H1 (cell line): Measurements from ENCODE around the gene CCNI. TPM values are rescaled to one million over a fixed set of nuclear protein-coding genes. Genes with fewer than 3 reads are reported as not detected.

Source experiments
- CTCF ChIA-PET: fragments of 300-600 bp; sonication (Branson Sonifier 250); formaldehyde crosslinking; loops from one replicate; lab custom pipeline; 2021; ENCODE audit not compliant: partially characterized antibody; lab: Charles Lee
- POLR2A ChIA-PET: fragments of 300-600 bp; sonication (Branson Sonifier 250); formaldehyde crosslinking; loops from one replicate; lab custom pipeline; 2021; ENCODE audit warnings: inconsistent platforms; ENCODE audit not compliant: partially characterized antibody; lab: Charles Lee
- DNase-seq, 2 experiments: peaks; one replicate each; pipeline versions ENCODE4 v3.0.0 to v3.0.0-alpha.2; 2010 to 2022; ENCODE audit warnings: low spot score in 2 of 2, low read depth in 1 of 2, mixed read lengths in 1 of 2
- FAIRE-seq: peaks from 2 replicates; lab custom pipeline; 2011; peaks lifted over from hg19 to GRCh38; lab: Jason Lieb, UNC
- H2AFZ ChIP-seq: 2 replicates; pipeline ENCODE4 v1.8.1; 2012; ENCODE audit warnings: low read length, inconsistent platforms
- H2AK5ac ChIP-seq: 2 replicates; pipeline ENCODE4 v1.6.1; 2013; ENCODE audit warnings: low read depth, low read length
- H2BK120ac ChIP-seq: replicated peaks from 2 replicates; pipeline ENCODE3; 2013; ENCODE audit warnings: low read depth, low read length, inconsistent platforms
- H2BK12ac ChIP-seq: 2 replicates; pipeline ENCODE4 v1.6.1; 2013; ENCODE audit warnings: low read depth, low read length
- H2BK15ac ChIP-seq: 2 replicates; pipeline ENCODE4 v1.6.1; 2013; ENCODE audit warnings: low read length
- H2BK20ac ChIP-seq: 2 replicates; pipeline ENCODE4 v1.6.1; 2013; ENCODE audit warnings: low read length
- H2BK5ac ChIP-seq: 2 replicates; pipeline ENCODE4 v1.6.1; 2013; ENCODE audit warnings: low read depth, low read length
- H3K14ac ChIP-seq: 2 replicates; pipeline ENCODE4 v1.6.1; 2013; ENCODE audit warnings: inconsistent platforms; ENCODE audit not compliant: insufficient read length
- H3K18ac ChIP-seq: 2 replicates; pipeline ENCODE4 v1.6.1; 2013; ENCODE audit warnings: low read length; ENCODE audit errors: extremely low read depth
- H3K23ac ChIP-seq: 2 replicates; pipeline ENCODE4 v1.6.1; 2013; ENCODE audit warnings: inconsistent platforms; ENCODE audit not compliant: insufficient read length
- H3K23me2 ChIP-seq: 2 replicates; pipeline ENCODE4 v1.6.1; 2013; ENCODE audit warnings: low read depth, low read length
- H3K27ac ChIP-seq: 2 replicates; pipeline ENCODE4 v1.6.1; 2011; ENCODE audit warnings: low read depth, low read length, inconsistent platforms
- H3K27me3 ChIP-seq, 4 experiments: replicated peaks in 1 of 4; 1 replicate in 1 of 4; 2 replicates in 3 of 4; pipeline versions ENCODE4 v1.6.1 to v1.8.1; 2011 to 2013; ENCODE audit warnings: low read length in 3 of 4, mild to moderate bottlenecking in 3 of 4, inconsistent platforms in 2 of 4, mixed read lengths in 2 of 4, moderate library complexity in 1 of 4; ENCODE audit not compliant: control insufficient read depth in 3 of 4, insufficient read depth in 3 of 4; ENCODE audit errors: extremely low read depth in 1 of 4
- H3K36me3 ChIP-seq, 4 experiments: 2 replicates each; pipeline versions ENCODE4 v1.6.1 to v1.8.1; 2011 to 2013; ENCODE audit warnings: mild to moderate bottlenecking in 4 of 4, low read length in 3 of 4, moderate library complexity in 2 of 4, control low read depth in 1 of 4, inconsistent platforms in 1 of 4; ENCODE audit not compliant: insufficient read depth in 4 of 4, control insufficient read depth in 2 of 4
- H3K4ac ChIP-seq: replicated peaks from 2 replicates; pipeline ENCODE3; 2013; ENCODE audit warnings: low read length, low read depth, mixed read lengths, inconsistent platforms; ENCODE audit not compliant: insufficient read length
- H3K4me1 ChIP-seq, 4 experiments: replicated peaks in 1 of 4; 1 replicate in 1 of 4; 2 replicates in 3 of 4; pipeline versions ENCODE4 v1.6.1 to v1.8.1; 2011 to 2013; ENCODE audit warnings: low read length in 3 of 4, inconsistent platforms in 2 of 4, mixed read lengths in 1 of 4; ENCODE audit not compliant: insufficient read depth in 4 of 4, control insufficient read depth in 3 of 4
- H3K4me2 ChIP-seq, 2 experiments: 2 replicates each; pipeline versions ENCODE4 v1.6.1 to v1.8.1; 2011 to 2013; ENCODE audit warnings: low read depth in 2 of 2, low read length in 2 of 2, control low read depth in 1 of 2, inconsistent platforms in 1 of 2, mild to moderate bottlenecking in 1 of 2; ENCODE audit not compliant: insufficient read depth in 1 of 2
- H3K4me3 ChIP-seq, 4 experiments: fragments of 200-600, 300-600 bp in 1 of 4; sonication (generic), shearing (Covaris generic), sonication (Bioruptor Twin) in 1 of 4; 2 replicates each; pipeline versions ENCODE4 v1.5.1 to v1.8.1; 2011 to 2016; ENCODE audit warnings: low read length in 4 of 4, low read depth in 3 of 4, control low read depth in 2 of 4, inconsistent platforms in 2 of 4, mild to moderate bottlenecking in 2 of 4, mixed read lengths in 1 of 4, moderate library complexity in 1 of 4; ENCODE audit not compliant: insufficient read depth in 2 of 4; ENCODE audit errors: extremely low read depth in 1 of 4
- H3K56ac ChIP-seq: replicated peaks from 2 replicates; pipeline ENCODE3; 2013; ENCODE audit warnings: low read depth, mild to moderate bottlenecking, mixed read lengths, low read length, inconsistent platforms; ENCODE audit not compliant: insufficient read length
- H3K79me1 ChIP-seq: 2 replicates; pipeline ENCODE4 v1.6.1; 2013; ENCODE audit warnings: low read depth, low read length, control low read depth
- H3K79me2 ChIP-seq, 2 experiments: 2 replicates each; pipeline versions ENCODE4 v1.6.1 to v1.8.1; 2012 to 2013; ENCODE audit warnings: low read length in 2 of 2, mild to moderate bottlenecking in 2 of 2, inconsistent platforms in 1 of 2; ENCODE audit not compliant: insufficient read depth in 2 of 2, control insufficient read depth in 1 of 2
- H3K9ac ChIP-seq, 4 experiments: replicated peaks in 1 of 4; 1 replicate in 1 of 4; 2 replicates in 3 of 4; pipeline versions ENCODE4 v1.6.1 to v1.8.1; 2011 to 2013; ENCODE audit warnings: low read depth in 3 of 4, low read length in 3 of 4, control low read depth in 2 of 4, mild to moderate bottlenecking in 2 of 4, moderate library complexity in 2 of 4, inconsistent platforms in 1 of 4; ENCODE audit errors: extremely low read depth in 1 of 4
- H3K9me3 ChIP-seq, 2 experiments: 2 replicates each; pipeline versions ENCODE4 v1.6.1 to v1.8.1; 2012 to 2013; ENCODE audit warnings: mild to moderate bottlenecking in 2 of 2, moderate library complexity in 2 of 2, control low read depth in 1 of 2, inconsistent platforms in 1 of 2, low read depth in 1 of 2, low read length in 1 of 2, mixed read lengths in 1 of 2; ENCODE audit not compliant: insufficient read depth in 2 of 2
- H4K20me1 ChIP-seq, 2 experiments: replicated peaks in 1 of 2; 2 replicates each; pipeline versions ENCODE3 to v1.8.1; 2011 to 2013; ENCODE audit warnings: inconsistent platforms in 2 of 2, low read length in 2 of 2, mild to moderate bottlenecking in 1 of 2; ENCODE audit not compliant: insufficient read depth in 2 of 2, control insufficient read depth in 1 of 2
- H4K5ac ChIP-seq: 2 replicates; pipeline ENCODE4 v1.6.1; 2013; ENCODE audit warnings: low read length, low read depth, mixed read lengths, inconsistent platforms; ENCODE audit not compliant: insufficient read length
- H4K8ac ChIP-seq: 2 replicates; pipeline ENCODE4 v1.8.0; 2013; ENCODE audit warnings: mild to moderate bottlenecking, moderate library complexity, low read length, inconsistent platforms; ENCODE audit not compliant: insufficient read depth; ENCODE audit errors: extremely low read depth
- H4K91ac ChIP-seq: replicated peaks from 2 replicates; pipeline ENCODE3; 2013; ENCODE audit warnings: low read length, mixed read lengths, inconsistent platforms; ENCODE audit not compliant: insufficient read length
- CTCF ChIP-seq, 3 experiments: IDR thresholded peaks; 1 replicate in 2 of 3; 2 replicates in 1 of 3; pipeline versions ENCODE4 v1.5.1 to v1.6.1; 2011; ENCODE audit warnings: low read length in 3 of 3, mild to moderate bottlenecking in 3 of 3, inconsistent platforms in 2 of 3, low read depth in 1 of 3, moderate library complexity in 1 of 3; ENCODE audit not compliant: insufficient read depth in 1 of 3; ENCODE audit errors: control extremely low read depth in 1 of 3
- MAX ChIP-seq: IDR thresholded peaks from 2 replicates; pipeline ENCODE4 v1.6.1; 2012; ENCODE audit warnings: inconsistent platforms
- RAD21 ChIP-seq, 2 experiments: IDR thresholded peaks in 1 of 2; conservative IDR thresholded peaks in 1 of 2; 2 replicates each; pipeline ENCODE4 v1.6.1; 2011; ENCODE audit warnings: low read depth in 2 of 2, low read length in 2 of 2, improper control_type of control experiment in 1 of 2, inconsistent platforms in 1 of 2, mild to moderate bottlenecking in 1 of 2, moderate library complexity in 1 of 2
- WGBS, 2 experiments: shearing (Covaris generic) in 1 of 2; methylation state at CpG; one replicate each; pipeline versions ENCODE4 v1.1.6 to v1.1.7; 2013 to 2015; ENCODE audit warnings: low lambda C conversion rate in 2 of 2, mixed read lengths in 2 of 2, inconsistent platforms in 1 of 2, low coverage in 1 of 2, missing lambda C conversion rate in 1 of 2; ENCODE audit not compliant: insufficient replicate concordance in 2 of 2, insufficient coverage in 1 of 2, insufficient read length in 1 of 2; ENCODE audit errors: extremely low coverage in 1 of 2, missing lambda C conversion rate in 1 of 2; 5-methylcytosine and 5-hydroxymethylcytosine counted together
- polyA plus RNA-seq, 7 experiments: library from polyadenylated mRNA; depleted of rRNA in 3 of 7; stranded (reverse) in 5 of 7; unstranded in 2 of 7; fragments of >200 nt in 5 of 7; fragments of 200-250 nt in 2 of 7; gene quantifications; 1 replicate in 5 of 7; 2 replicates in 1 of 7; 4 replicates in 1 of 7; pipeline versions ENCODE4 v1.2.1 to v1.2.3, GENCODE V29; 2011 to 2013; ENCODE audit warnings: missing spikeins in 2 of 7, mixed read lengths in 2 of 7
- total RNA-seq: library from RNA; stranded (reverse); fragmentation: NEBNext Ultra II Directional; extraction: Animal tissue kit (Norgen Biotek cat#: 25700); gene quantifications from 2 replicates; pipeline ENCODE4 v1.2.1, GENCODE V29; 2021

The CCNI gene
- total and polyA plus RNA-seq, 2 of the 8 experiments (the other 6 are each of a cell fraction or from before 2014, with no cell fraction given), result 97.8 to 234 TPM

GRCh38 chr4:77044461-77045150 lies 31.2 kb downstream of the CCNI start:
- POLR2A ChIA-PET, result interaction anchor here (1.1 to 1.6 kb wide), 3 partner anchors 54 to 97 kb away, joined by 3 to 4 read pairs (median 3); no protein-coding TSS in a partner anchor
- no peak overlapping the region for H2BK15ac ChIP-seq
- TF ChIP-seq MAX (no peak), RAD21 (IDR thresholded peaks at IDR 0.05 in 1 of 2, conservative IDR thresholded peaks at IDR 0.05 in 1 of 2; ENCODE audit: low read depth in 2 of 2, low read length in 2 of 2) (peak; percentile 20 to 39), CTCF (IDR thresholded peaks at IDR 0.05; ENCODE audit: control extremely low read depth in 1 of 3, insufficient read depth in 1 of 3, low read depth in 1 of 3, low read length in 3 of 3) (peak in 2 of 3 experiments; percentile 35 to 50; a peak in 2 of 4 replicates)
- H2BK12ac ChIP-seq, result no peak overlapping the region
- no peak overlapping the region for H3K27ac ChIP-seq
- 70% methylated on average over 4 of the region's 4 CpGs; no CpG with 5 or more reads in 1 of the 2 experiments for WGBS, 2 experiments
- H3K79me1 ChIP-seq, result no peaks in the 10 kb centered on the region
- H3K18ac ChIP-seq, result no peak overlapping the region
- no peak overlapping the region for H4K8ac ChIP-seq
- peaks cover 1 to 2% of the 10 kb centered on the region in 2 experiments for H4K20me1 ChIP-seq
- no peak for FAIRE-seq
- H2BK20ac ChIP-seq, result no peak overlapping the region
- H3K9ac ChIP-seq, result no peak overlapping the region
- no peaks in the 10 kb centered on the region for H3K23me2 ChIP-seq
- H2AFZ ChIP-seq, result no peak overlapping the region
- no peak overlapping the region for H3K4me2 ChIP-seq
- H3K4ac ChIP-seq, result no peak overlapping the region
- peaks cover 3 to 21% (median 9%) of the 10 kb centered on the region in 4 experiments; a peak in 6 of 8 replicates for H3K36me3 ChIP-seq
- no peak overlapping the region for H2BK120ac ChIP-seq
- H4K5ac ChIP-seq, result no peak overlapping the region
- no peak overlapping the region for H3K14ac ChIP-seq
- H2BK5ac ChIP-seq, result no peak overlapping the region
- H3K27me3 ChIP-seq, result no peaks in the 10 kb centered on the region
- H3K79me2 ChIP-seq, result no peaks in the 10 kb centered on the region
- no peak for DNase-seq
- peaks cover 0 to 3% (median 0%) of the 10 kb centered on the region in 4 experiments; a peak in 2 of 7 replicates for H3K4me1 ChIP-seq
- no peak overlapping the region for H3K4me3 ChIP-seq
- no peaks in the 10 kb centered on the region for H3K9me3 ChIP-seq
- CTCF ChIA-PET, result interaction anchor here (0.6 to 13.6 kb wide), 55 partner anchors 9 to 820 kb away, joined by 3 to 258 read pairs (median 3); no protein-coding TSS in a partner anchor
- H4K91ac ChIP-seq, result no peak overlapping the region
- H3K56ac ChIP-seq, result no peak overlapping the region
- no peak overlapping the region for H3K23ac ChIP-seq
- no peak overlapping the region for H2AK5ac ChIP-seq
